Thyroid gland (tissue), 4 donors: Measurements from ENCODE around the gene KCP. TPM values are rescaled to one million over a fixed set of nuclear protein-coding genes. Genes with fewer than 3 reads are reported as not detected.
A peak's percentile ranks its signal among the peaks of the same experiment; 100 is the strongest.

Experiments used
- DNase-seq, 2 donors: peaks; one replicate each; pipeline ENCODE4 v3.0.0-alpha.2; 2019
- H3K27ac ChIP-seq, 3 donors: fragments of 200-600 bp; sonication (generic); 1 replicate in 2 of 3; 2 replicates in 1 of 3; pipeline ENCODE4 v1.5.1; 2016 to 2019; ENCODE audit warnings: mild to moderate bottlenecking in 1 of 3, moderate library complexity in 1 of 3
- H3K27me3 ChIP-seq: fragments of 200-600 bp; sonication (generic); one replicate; pipeline ENCODE4 v1.5.1; 2019
- H3K36me3 ChIP-seq, 2 donors: fragments of 200-600 bp; sonication (generic); one replicate each; pipeline ENCODE4 v1.5.1; 2016 to 2019
- H3K4me1 ChIP-seq, 2 donors: fragments of 200-600 bp; sonication (generic); one replicate each; pipeline ENCODE4 v1.5.1; 2017 to 2019
- H3K4me3 ChIP-seq, 3 donors: fragments of 200-600 bp; sonication (generic); replicated peaks in 1 of 3; 1 replicate in 2 of 3; 2 replicates in 1 of 3; pipeline ENCODE4 v1.5.1; 2016; ENCODE audit warnings: mild to moderate bottlenecking in 1 of 3
- H3K9me3 ChIP-seq: fragments of 200-600 bp; sonication (generic); one replicate; pipeline ENCODE4 v1.5.1; 2017
- CTCF ChIP-seq, 6 experiments: fragments of 200-600 bp in 3 of 6; fragments of 450-650 bp in 3 of 6; sonication (generic) in 3 of 6; IDR thresholded peaks; one replicate each; pipeline ENCODE4 v1.5.1; 2016 to 2019; ENCODE audit warnings: antibody characterized with exemption in 6 of 6, mild to moderate bottlenecking in 2 of 6, inconsistent platforms in 1 of 6, moderate library complexity in 1 of 6
- POLR2A ChIP-seq, 2 donors: fragments of 450-650 bp; IDR thresholded peaks; one replicate each; pipeline ENCODE4 v1.6.1; 2017; ENCODE audit warnings: antibody characterized with exemption in 2 of 2, mild to moderate bottlenecking in 2 of 2, moderate library complexity in 1 of 2
- WGBS, 2 donors: methylation state at CpG; one replicate each; pipeline ENCODE4 v1.1.5; 2017; 5-methylcytosine and 5-hydroxymethylcytosine counted together
- intact Hi-C: fragments of 100-400 bp; cut with DNase I; formaldehyde crosslinking; loops from one replicate; pipeline ENCODE4 v1.15.1; 2023
- total RNA-seq, 4 donors: library from RNA; depleted of rRNA; stranded (reverse); fragments of >200 nt; gene quantifications; one replicate each; pipeline ENCODE4 v1.2.3, GENCODE V29; 2016

KCP gene
- total RNA-seq, 4 donors from 2014 or later, result 0.27 to 0.93 (median 0.61) TPM

- Histone ChIP-seq H3K36me3 (no peaks in the 10 kb centered on the region), H3K4me3 (no peak overlapping the region), H3K27ac (peak overlapping the region in 1 of 3 donors; percentile 63), H3K9me3 (no peaks in the 10 kb centered on the region), H3K4me1 (peaks cover 0 to 37% of the 10 kb centered on the region in 2 donors), H3K27me3 (no peaks in the 10 kb centered on the region)
- 16 to 18% methylated on average over 10 of the region's 13 CpGs for WGBS, 2 donors
- TF ChIP-seq POLR2A (IDR thresholded peaks at IDR 0.05) (no peak), CTCF (IDR thresholded peaks at IDR 0.05) (no peak)
- no peak for DNase-seq
- intact Hi-C loops, result no loop called here
These were observed 77.2 kb downstream of the KCP start for GRCh38 chr7:128833148-128833945.

GRCh38 chr7:128832880-128833147 is 77.7 kb downstream of the KCP start:
- intact Hi-C loops, result no loop called here
- H3K9me3 ChIP-seq, result no peaks in the 10 kb centered on the region
- DNase-seq, result no peak
- peaks cover 0 to 37% of the 10 kb centered on the region in 2 donors for H3K4me1 ChIP-seq
- H3K36me3 ChIP-seq, result no peaks in the 10 kb centered on the region
- H3K27me3 ChIP-seq, result no peaks in the 10 kb centered on the region
- WGBS, 2 donors, result 48% methylated on average over 2 of the region's 2 CpGs; no CpG with 5 or more reads in 1 of the 2 donors
- no peak overlapping the region for H3K4me3 ChIP-seq
- H3K27ac ChIP-seq, result peak overlapping the region in 2 of 3 donors; percentile 63 to 65
- TF ChIP-seq POLR2A (IDR thresholded peaks at IDR 0.05) (no peak), CTCF (IDR thresholded peaks at IDR 0.05) (no peak)

GRCh38 chr7:128831994-128832879 is 78.3 kb downstream of the KCP start:
- peak overlapping the region in 2 of 3 donors; percentile 63 to 65 for H3K27ac ChIP-seq
- intact Hi-C loops, result no loop called here
- H3K4me3 ChIP-seq, result no peak overlapping the region
- no peaks in the 10 kb centered on the region for H3K9me3 ChIP-seq
- 19 to 35% methylated on average over 14 to 21 of the region's 22 CpGs for WGBS, 2 donors
- H3K36me3 ChIP-seq, result no peaks in the 10 kb centered on the region
- DNase-seq, result no peak
- peaks cover 0 to 37% of the 10 kb centered on the region in 2 donors for H3K4me1 ChIP-seq
- TF ChIP-seq CTCF (IDR thresholded peaks at IDR 0.05) (no peak), POLR2A (IDR thresholded peaks at IDR 0.05) (no peak)
- no peaks in the 10 kb centered on the region for H3K27me3 ChIP-seq

GRCh38 chr7:128831178-128831993 is 79.1 kb downstream of the KCP start:
- H3K27ac ChIP-seq, result peak overlapping the region in 2 of 3 donors; percentile 25 to 63
- DNase-seq, result no peak
- H3K36me3 ChIP-seq, result no peaks in the 10 kb centered on the region
- H3K27me3 ChIP-seq, result no peaks in the 10 kb centered on the region
- no peak for TF ChIP-seq POLR2A (IDR thresholded peaks at IDR 0.05)
- no peak for TF ChIP-seq CTCF (IDR thresholded peaks at IDR 0.05)
- H3K4me3 ChIP-seq, result peak overlapping the region in 1 of 3 donors; percentile 40
- intact Hi-C loops, result no loop called here
- peaks cover 0 to 37% of the 10 kb centered on the region in 2 donors for H3K4me1 ChIP-seq
- 21 to 31% methylated on average over 29 to 31 of the region's 33 CpGs for WGBS, 2 donors
- H3K9me3 ChIP-seq, result no peaks in the 10 kb centered on the region
